Hematopoietic multipotent progenitor cell treated with erythropoietin and hydrocortisone succinate and interleukin-3 and kit ligand, for 4 days (in vitro differentiated cells): ENCODE data around the gene OAT.

ENCODE experiments used
- DNase-seq: peaks from one replicate; pipeline ENCODE4 v3.0.0-alpha.2; 2015

Gene OAT

GRCh38 chr10:124349996-124350280 is 68.8 kb downstream of the OAT start:
- no peak for DNase-seq

GRCh38 chr10:124349231-124349995 is 69.3 kb downstream of the OAT start:
- no peak for DNase-seq

- no peak for DNase-seq
These were observed 69.9 kb downstream of the OAT start for GRCh38 chr10:124348801-124349200.

- peak; percentile 44 for DNase-seq
These were observed 70.8 kb downstream of the OAT start for GRCh38 chr10:124347956-124348355.
